Caco-2 (cell line): ENCODE measurements around the gene TMEM131. TPM values are rescaled to one million over a fixed set of nuclear protein-coding genes. Genes with fewer than 3 reads are reported as not detected.

ENCODE experiments used
- BruUV-seq: library from RNA; stranded (reverse); fragments of 400-500 nt; replicated peaks from 2 replicates; lab custom pipeline; 2021; lab: Mats Ljungman, UMichigan
- CTCF ChIA-PET: fragments of 300-600 bp; sonication (Branson Sonifier 250); formaldehyde crosslinking; loops from one replicate; lab custom pipeline; 2022; ENCODE audit warnings: antibody characterized with exemption; lab: Charles Lee
- POLR2A ChIA-PET: fragments of 300-600 bp; sonication (Branson Sonifier 250); formaldehyde crosslinking; loops from one replicate; lab custom pipeline; 2022; ENCODE audit warnings: antibody characterized with exemption; lab: Charles Lee
- DNase-seq, 2 experiments: peaks; one replicate each; pipeline versions ENCODE4 v3.0.0 to v3.0.0-alpha.2; 2020 to 2022
- H3K27me3 ChIP-seq: replicated peaks from 2 replicates; pipeline ENCODE4 v1.6.0; 2011; ENCODE audit warnings: low read length; ENCODE audit not compliant: control insufficient read depth, insufficient read depth
- H3K36me3 ChIP-seq: 2 replicates; pipeline ENCODE4 v1.5.1; 2011; ENCODE audit warnings: low read length; ENCODE audit not compliant: control insufficient read depth, insufficient read depth
- H3K4me1 ChIP-seq: fragments of 250-450 bp; sonication (Bioruptor Pico); 2 replicates; pipeline ENCODE4 v1.5.1; 2020; ENCODE audit warnings: mild to moderate bottlenecking
- H3K4me3 ChIP-seq: 2 replicates; pipeline ENCODE4 v1.5.1; 2011; ENCODE audit warnings: low read depth, mild to moderate bottlenecking, control low read depth, low read length
- H3K9me3 ChIP-seq: fragments of 250-450 bp; sonication (Bioruptor Pico); 2 replicates; pipeline ENCODE4 v1.5.1; 2020; ENCODE audit warnings: mild to moderate bottlenecking, moderate library complexity
- H3K27ac Mint-ChIP-seq: one replicate; pipeline ENCODE4 v1.8.0; 2022; ENCODE audit warnings: mixed read lengths; ENCODE audit not compliant: unreplicated experiment
- H3K27me3 Mint-ChIP-seq: one replicate; pipeline ENCODE4 v1.8.0; 2022; ENCODE audit warnings: mixed read lengths; ENCODE audit not compliant: insufficient read depth, unreplicated experiment
- H3K36me3 Mint-ChIP-seq: one replicate; pipeline ENCODE4 v1.8.0; 2022; ENCODE audit warnings: mild to moderate bottlenecking, mixed read lengths; ENCODE audit not compliant: insufficient read depth, unreplicated experiment
- H3K4me1 Mint-ChIP-seq: one replicate; pipeline ENCODE4 v1.8.0; 2022; ENCODE audit warnings: low read depth, mixed read lengths; ENCODE audit not compliant: unreplicated experiment
- H3K4me3 Mint-ChIP-seq: one replicate; pipeline ENCODE4 v1.8.0; 2022; ENCODE audit warnings: mild to moderate bottlenecking, moderate library complexity, mixed read lengths; ENCODE audit not compliant: unreplicated experiment
- H3K9me3 Mint-ChIP-seq: one replicate; pipeline ENCODE4 v1.8.0; 2022; ENCODE audit warnings: mixed read lengths; ENCODE audit not compliant: unreplicated experiment
- CTCF ChIP-seq, 2 experiments: fragments of 200-600 bp in 1 of 2; IDR thresholded peaks; 1 replicate in 1 of 2; 2 replicates in 1 of 2; pipeline versions ENCODE4 v1.5.1 to v1.8.0; 2011 to 2022; ENCODE audit warnings: antibody characterized with exemption in 1 of 2, control low read depth in 1 of 2, inconsistent platforms in 1 of 2, low read depth in 1 of 2, low read length in 1 of 2, mild to moderate bottlenecking in 1 of 2, moderate library complexity in 1 of 2; ENCODE audit not compliant: insufficient read depth in 1 of 2, severe bottlenecking in 1 of 2, unreplicated experiment in 1 of 2
- intact Hi-C: fragments of 100-400 bp; cut with micrococcal nuclease; formaldehyde crosslinking; loops from one replicate; pipeline ENCODE4 v1.10.0; 2022; ENCODE audit not compliant: unreplicated experiment
- total RNA-seq: library from RNA; stranded (reverse); gene quantifications from 2 replicates; pipeline ENCODE4 v1.2.3, GENCODE V29; 2022

The TMEM131 gene
- total RNA-seq, 1 experiment from 2014 or later = 36.3 TPM

GRCh38 chr2:98034745-98035144 is 39.0 kb upstream of the TMEM131 start:
- H3K27me3 ChIP-seq = no peaks in the 10 kb centered on the region
- CTCF ChIA-PET = no interaction called here
- no TSS peak for BruUV-seq
- H3K4me3 ChIP-seq = no peak overlapping the region
- POLR2A ChIA-PET = no interaction called here
- H3K27ac Mint-ChIP-seq = no peak overlapping the region
- H3K36me3 ChIP-seq = no peaks in the 10 kb centered on the region
- no peaks in the 10 kb centered on the region for H3K36me3 Mint-ChIP-seq
- no peak for DNase-seq
- H3K4me3 Mint-ChIP-seq = no peak overlapping the region
- H3K9me3 ChIP-seq = no peaks in the 10 kb centered on the region
- H3K4me1 ChIP-seq = peaks cover 9% of the 10 kb centered on the region
- H3K27me3 Mint-ChIP-seq = no peaks in the 10 kb centered on the region
- intact Hi-C loops = no loop called here
- no peak for TF ChIP-seq CTCF (IDR thresholded peaks at IDR 0.05; ENCODE audit: insufficient read depth in 1 of 2, low read depth in 1 of 2, low read length in 1 of 2, severe bottlenecking in 1 of 2, unreplicated experiment in 1 of 2)
- H3K9me3 Mint-ChIP-seq = no peaks in the 10 kb centered on the region
- peaks cover 8% of the 10 kb centered on the region for H3K4me1 Mint-ChIP-seq

GRCh38 chr2:98032086-98032485 is 36.3 kb upstream of the TMEM131 start:
- peaks cover 9% of the 10 kb centered on the region for H3K4me1 ChIP-seq
- Mint-ChIP-seq H3K4me1 (peaks cover 8% of the 10 kb centered on the region), H3K4me3 (no peak overlapping the region), H3K27ac (no peak overlapping the region), H3K9me3 (no peaks in the 10 kb centered on the region), H3K36me3 (no peaks in the 10 kb centered on the region), H3K27me3 (no peaks in the 10 kb centered on the region)
- no peak for DNase-seq
- no peak for TF ChIP-seq CTCF (IDR thresholded peaks at IDR 0.05; ENCODE audit: insufficient read depth in 1 of 2, low read depth in 1 of 2, low read length in 1 of 2, severe bottlenecking in 1 of 2, unreplicated experiment in 1 of 2)
- no peak overlapping the region for H3K4me3 ChIP-seq
- no TSS peak for BruUV-seq
- POLR2A ChIA-PET = no interaction called here
- intact Hi-C loops = no loop called here
- H3K27me3 ChIP-seq = no peaks in the 10 kb centered on the region
- no peaks in the 10 kb centered on the region for H3K9me3 ChIP-seq
- H3K36me3 ChIP-seq = no peaks in the 10 kb centered on the region
- CTCF ChIA-PET = no interaction called here

GRCh38 chr2:98029718-98030222 is 34.0 kb upstream of the TMEM131 start:
- Histone ChIP-seq H3K36me3 (no peaks in the 10 kb centered on the region), H3K4me1 (peaks cover 9% of the 10 kb centered on the region), H3K27me3 (no peaks in the 10 kb centered on the region), H3K9me3 (no peaks in the 10 kb centered on the region), H3K4me3 (no peak overlapping the region)
- H3K27me3 Mint-ChIP-seq = peaks cover 6% of the 10 kb centered on the region
- H3K36me3 Mint-ChIP-seq = no peaks in the 10 kb centered on the region
- no peak for DNase-seq
- ChIA-PET POLR2A (no interaction called here), CTCF (no interaction called here)
- peaks cover 8% of the 10 kb centered on the region for H3K4me1 Mint-ChIP-seq
- intact Hi-C loops = no loop called here
- no TSS peak for BruUV-seq
- no peak overlapping the region for H3K4me3 Mint-ChIP-seq
- TF ChIP-seq CTCF (IDR thresholded peaks at IDR 0.05; ENCODE audit: insufficient read depth in 1 of 2, low read depth in 1 of 2, low read length in 1 of 2, severe bottlenecking in 1 of 2, unreplicated experiment in 1 of 2) = no peak
- H3K27ac Mint-ChIP-seq = no peak overlapping the region
- no peaks in the 10 kb centered on the region for H3K9me3 Mint-ChIP-seq
